Fibroblast of lung (primary cell): ENCODE measurements around the gene GPC3.

ENCODE experiments used
- CTCF ChIP-seq, 2 donors: IDR thresholded peaks in 1 of 2; conservative IDR thresholded peaks in 1 of 2; 1 replicate in 1 of 2; 2 replicates in 1 of 2; pipeline ENCODE4 v1.5.1; 2011 to 2012; ENCODE audit warnings: low read length in 2 of 2, control low read depth in 1 of 2, inconsistent platforms in 1 of 2, low read depth in 1 of 2, mild to moderate bottlenecking in 1 of 2
- EZH2 ChIP-seq: IDR thresholded peaks from 2 replicates; pipeline ENCODE4 v1.5.1; 2012; ENCODE audit warnings: low read length, control low read depth, mild to moderate bottlenecking; ENCODE audit errors: missing control alignments

GRCh38 chrX:133950214-133950613, 35.2 kb downstream of the GPC3 start:
- TF ChIP-seq CTCF (conservative IDR thresholded peaks at IDR 0.05 in 1 of 2, IDR thresholded peaks at IDR 0.05 in 1 of 2; ENCODE audit: low read depth in 1 of 2, low read length in 2 of 2) (no peak), EZH2 (no peak)
